Uterus (tissue), 2 donors: ENCODE measurements around the gene ANKRD52.

Experiments used
- POLR2A ChIP-seq, 2 donors: fragments of 450-650 bp; IDR thresholded peaks; one replicate each; pipeline ENCODE4 v1.6.1; 2016; ENCODE audit warnings: antibody characterized with exemption in 2 of 2, mild to moderate bottlenecking in 1 of 2, moderate library complexity in 1 of 2
- TF ChIP-seq, protein P1 (sequence below), 4 experiments: fragments of 200-600 bp in 2 of 4; fragments of 450-650 bp in 2 of 4; sonication (generic) in 2 of 4; IDR thresholded peaks; one replicate each; pipeline ENCODE4 v1.5.1; 2016 to 2019; ENCODE audit warnings: antibody characterized with exemption in 4 of 4, mild to moderate bottlenecking in 2 of 4, moderate library complexity in 1 of 4

DNA sequence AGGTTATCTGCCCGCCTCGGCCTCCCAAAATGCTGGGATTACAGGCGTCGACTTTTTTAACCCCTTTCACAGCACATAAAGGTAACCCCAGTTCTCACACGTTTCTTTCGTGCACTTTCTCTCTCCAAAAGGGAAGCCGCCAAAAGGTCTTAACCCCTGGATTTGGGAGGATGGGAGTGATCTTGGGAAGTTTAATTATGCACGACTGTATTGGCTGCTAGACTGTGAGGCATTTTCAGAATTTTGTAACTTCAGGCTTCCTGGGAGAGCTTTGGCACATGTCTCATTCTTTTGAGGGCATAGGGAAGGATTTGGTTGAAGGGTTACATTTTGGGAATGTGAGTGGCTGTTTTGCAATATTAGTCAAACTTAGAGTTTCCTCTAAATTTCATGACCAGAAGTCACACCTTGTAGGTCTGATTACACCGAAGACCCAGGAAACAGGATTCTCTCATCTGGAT, 67.5 kb downstream of the ANKRD52 start:
- TF ChIP-seq POLR2A (IDR thresholded peaks at IDR 0.05) = no peak
- TF ChIP-seq, protein P1, sequence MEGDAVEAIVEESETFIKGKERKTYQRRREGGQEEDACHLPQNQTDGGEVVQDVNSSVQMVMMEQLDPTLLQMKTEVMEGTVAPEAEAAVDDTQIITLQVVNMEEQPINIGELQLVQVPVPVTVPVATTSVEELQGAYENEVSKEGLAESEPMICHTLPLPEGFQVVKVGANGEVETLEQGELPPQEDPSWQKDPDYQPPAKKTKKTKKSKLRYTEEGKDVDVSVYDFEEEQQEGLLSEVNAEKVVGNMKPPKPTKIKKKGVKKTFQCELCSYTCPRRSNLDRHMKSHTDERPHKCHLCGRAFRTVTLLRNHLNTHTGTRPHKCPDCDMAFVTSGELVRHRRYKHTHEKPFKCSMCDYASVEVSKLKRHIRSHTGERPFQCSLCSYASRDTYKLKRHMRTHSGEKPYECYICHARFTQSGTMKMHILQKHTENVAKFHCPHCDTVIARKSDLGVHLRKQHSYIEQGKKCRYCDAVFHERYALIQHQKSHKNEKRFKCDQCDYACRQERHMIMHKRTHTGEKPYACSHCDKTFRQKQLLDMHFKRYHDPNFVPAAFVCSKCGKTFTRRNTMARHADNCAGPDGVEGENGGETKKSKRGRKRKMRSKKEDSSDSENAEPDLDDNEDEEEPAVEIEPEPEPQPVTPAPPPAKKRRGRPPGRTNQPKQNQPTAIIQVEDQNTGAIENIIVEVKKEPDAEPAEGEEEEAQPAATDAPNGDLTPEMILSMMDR (IDR thresholded peaks at IDR 0.05) = no peak
